H9 (cell line): Measurements from ENCODE around the gene ATP5PB. TPM values are rescaled to one million over a fixed set of nuclear protein-coding genes. Genes with fewer than 3 reads are reported as not detected.

Source experiments
- DNase-seq: peaks from one replicate; pipeline ENCODE4 v3.0.0-alpha.2; 2017
- H2AFZ ChIP-seq: one replicate; pipeline ENCODE4 v1.6.1; 2013; ENCODE audit warnings: mild to moderate bottlenecking, low read length, control low read depth, moderate library complexity
- H2AK5ac ChIP-seq: 2 replicates; pipeline ENCODE4 v1.6.1; 2013; ENCODE audit warnings: low read length, control low read depth, mixed read lengths; ENCODE audit not compliant: insufficient read length
- H2BK120ac ChIP-seq: one replicate; pipeline ENCODE4 v1.6.1; 2013; ENCODE audit warnings: low read depth, mild to moderate bottlenecking, low read length, control low read depth, inconsistent platforms; ENCODE audit not compliant: poor library complexity, severe bottlenecking
- H2BK12ac ChIP-seq: 2 replicates; pipeline ENCODE4 v1.6.1; 2013; ENCODE audit warnings: low read length, control low read depth, mixed read lengths, low read depth; ENCODE audit not compliant: insufficient read length
- H2BK15ac ChIP-seq: 2 replicates; pipeline ENCODE4 v1.6.1; 2013; ENCODE audit warnings: low read depth, low read length, control low read depth
- H2BK20ac ChIP-seq: one replicate; pipeline ENCODE4 v1.6.1; 2013; ENCODE audit warnings: low read depth, mild to moderate bottlenecking, low read length, control low read depth, inconsistent platforms; ENCODE audit not compliant: poor library complexity, severe bottlenecking
- H2BK5ac ChIP-seq: 2 replicates; pipeline ENCODE4 v1.6.1; 2013; ENCODE audit warnings: low read length, control low read depth, mixed read lengths; ENCODE audit not compliant: insufficient read length
- H3K14ac ChIP-seq: 2 replicates; pipeline ENCODE4 v1.6.1; 2013; ENCODE audit warnings: low read length, control low read depth; ENCODE audit not compliant: insufficient read depth
- H3K18ac ChIP-seq: 2 replicates; pipeline ENCODE4 v1.6.1; 2013; ENCODE audit warnings: low read depth, mild to moderate bottlenecking, mixed read lengths, low read length, control low read depth; ENCODE audit not compliant: insufficient read length
- H3K23ac ChIP-seq: 2 replicates; pipeline ENCODE4 v1.6.1; 2013; ENCODE audit warnings: low read length, control low read depth, mixed read lengths, low read depth; ENCODE audit not compliant: insufficient read length
- H3K23me2 ChIP-seq: 2 replicates; pipeline ENCODE4 v1.6.1; 2013; ENCODE audit warnings: low read depth, mild to moderate bottlenecking, mixed read lengths, low read length, control low read depth; ENCODE audit not compliant: insufficient read length, poor library complexity, severe bottlenecking
- H3K27ac ChIP-seq: 2 replicates; pipeline ENCODE4 v1.5.1; 2013; ENCODE audit warnings: low read length, control low read depth, mixed read lengths, low read depth; ENCODE audit not compliant: insufficient read length
- H3K27me3 ChIP-seq: 2 replicates; pipeline ENCODE4 v1.6.1; 2013; ENCODE audit warnings: low read length, control low read depth, inconsistent platforms; ENCODE audit not compliant: insufficient read depth
- H3K4ac ChIP-seq: 2 replicates; pipeline ENCODE4 v1.6.1; 2013; ENCODE audit warnings: low read depth, mild to moderate bottlenecking, control low read depth, inconsistent platforms, low read length, moderate library complexity
- H3K4me1 ChIP-seq: 2 replicates; pipeline ENCODE4 v1.6.1; 2013; ENCODE audit warnings: low read length, control low read depth, inconsistent platforms; ENCODE audit not compliant: insufficient read depth
- H3K4me2 ChIP-seq: 2 replicates; pipeline ENCODE4 v1.6.1; 2013; ENCODE audit warnings: low read length, control low read depth, mixed read lengths; ENCODE audit not compliant: insufficient read length, insufficient read depth
- H3K56ac ChIP-seq: 2 replicates; pipeline ENCODE4 v1.6.1; 2013; ENCODE audit warnings: low read depth, mild to moderate bottlenecking, mixed read lengths, low read length, control low read depth; ENCODE audit not compliant: insufficient read length
- H3K79me1 ChIP-seq: 2 replicates; pipeline ENCODE4 v1.6.1; 2013; ENCODE audit warnings: low read depth, mild to moderate bottlenecking, moderate library complexity, low read length, control low read depth, inconsistent platforms; ENCODE audit not compliant: insufficient read depth, poor library complexity, severe bottlenecking
- H3K79me2 ChIP-seq: 2 replicates; pipeline ENCODE4 v1.6.1; 2013; ENCODE audit warnings: low read length, control low read depth, inconsistent platforms; ENCODE audit not compliant: insufficient read depth
- H3K9ac ChIP-seq: 2 replicates; pipeline ENCODE4 v1.6.1; 2013; ENCODE audit warnings: low read length, control low read depth, mixed read lengths; ENCODE audit not compliant: insufficient read length; ENCODE audit errors: extremely low read depth
- H3K9me3 ChIP-seq: one replicate; pipeline ENCODE4 v1.6.1; 2013; ENCODE audit warnings: low read depth, low read length, inconsistent platforms; ENCODE audit not compliant: control insufficient read depth
- H3T11ph ChIP-seq: one replicate; pipeline ENCODE4 v1.6.1; 2013; ENCODE audit warnings: mild to moderate bottlenecking, low read length, control low read depth, inconsistent platforms
- H4K20me1 ChIP-seq: one replicate; pipeline ENCODE4 v1.6.1; 2013; ENCODE audit not compliant: control insufficient read depth, insufficient read length, insufficient read depth
- H4K5ac ChIP-seq: 2 replicates; pipeline ENCODE4 v1.6.1; 2013; ENCODE audit warnings: low read depth, mild to moderate bottlenecking, mixed read lengths, low read length, control low read depth; ENCODE audit not compliant: insufficient read length
- H4K8ac ChIP-seq: replicated peaks from 2 replicates; pipeline ENCODE4 v1.6.1; 2013; ENCODE audit warnings: low read length, control low read depth, mixed read lengths, low read depth; ENCODE audit not compliant: insufficient read length
- H4K91ac ChIP-seq: 2 replicates; pipeline ENCODE4 v1.6.1; 2013; ENCODE audit warnings: low read depth, mild to moderate bottlenecking, moderate library complexity, mixed read lengths, low read length, control low read depth; ENCODE audit not compliant: insufficient read length
- H3K27ac Mint-ChIP-seq, 3 experiments: 2 replicates in 2 of 3; 3 replicates in 1 of 3; pipeline ENCODE4 v1.8.0; 2020 to 2021; ENCODE audit warnings: mixed read lengths in 3 of 3, mild to moderate bottlenecking in 1 of 3, moderate library complexity in 1 of 3
- H3K27me3 Mint-ChIP-seq: 2 replicates; pipeline ENCODE4 v1.8.0; 2021; ENCODE audit warnings: low read depth, mild to moderate bottlenecking, moderate library complexity, mixed read lengths
- H3K36me3 Mint-ChIP-seq, 3 experiments: 2 replicates in 2 of 3; 3 replicates in 1 of 3; pipeline ENCODE4 v1.8.0; 2020 to 2021; ENCODE audit warnings: low read depth in 3 of 3, mixed read lengths in 3 of 3; ENCODE audit not compliant: insufficient read depth in 1 of 3
- H3K4me1 Mint-ChIP-seq, 2 experiments: 2 replicates each; pipeline ENCODE4 v1.8.0; 2020; ENCODE audit warnings: mixed read lengths in 2 of 2
- H3K4me3 Mint-ChIP-seq, 2 experiments: 2 replicates in 1 of 2; 3 replicates in 1 of 2; pipeline ENCODE4 v1.8.0; 2020 to 2021; ENCODE audit warnings: mild to moderate bottlenecking in 2 of 2, mixed read lengths in 2 of 2, moderate library complexity in 1 of 2
- H3K9me3 Mint-ChIP-seq, 2 experiments: 2 replicates in 1 of 2; 3 replicates in 1 of 2; pipeline ENCODE4 v1.8.0; 2020; ENCODE audit warnings: mild to moderate bottlenecking in 2 of 2, mixed read lengths in 2 of 2, moderate library complexity in 1 of 2
- WGBS: extraction: QIAGEN DNeasy Blood & Tissue Kit; methylation state at CpG from one replicate; pipeline ENCODE4 v1.1.7; 2013; ENCODE audit warnings: missing lambda C conversion rate, low lambda C conversion rate, mixed read lengths; ENCODE audit not compliant: insufficient read length; ENCODE audit errors: extremely low coverage; 5-methylcytosine and 5-hydroxymethylcytosine counted together
- total RNA-seq: library from RNA; stranded (reverse); gene quantifications from 2 replicates; pipeline ENCODE4 v1.2.1, GENCODE V29; 2021
- TF ChIP-seq, protein P1 (sequence below): fragments of 200-600 bp; sonication (generic); conservative IDR thresholded peaks from 3 replicates; pipeline ENCODE4 v1.8.0; 2021; ENCODE audit warnings: antibody characterized with exemption, mild to moderate bottlenecking

The ATP5PB gene
- total RNA-seq, 1 experiment from 2014 or later, result 250 TPM

DNA sequence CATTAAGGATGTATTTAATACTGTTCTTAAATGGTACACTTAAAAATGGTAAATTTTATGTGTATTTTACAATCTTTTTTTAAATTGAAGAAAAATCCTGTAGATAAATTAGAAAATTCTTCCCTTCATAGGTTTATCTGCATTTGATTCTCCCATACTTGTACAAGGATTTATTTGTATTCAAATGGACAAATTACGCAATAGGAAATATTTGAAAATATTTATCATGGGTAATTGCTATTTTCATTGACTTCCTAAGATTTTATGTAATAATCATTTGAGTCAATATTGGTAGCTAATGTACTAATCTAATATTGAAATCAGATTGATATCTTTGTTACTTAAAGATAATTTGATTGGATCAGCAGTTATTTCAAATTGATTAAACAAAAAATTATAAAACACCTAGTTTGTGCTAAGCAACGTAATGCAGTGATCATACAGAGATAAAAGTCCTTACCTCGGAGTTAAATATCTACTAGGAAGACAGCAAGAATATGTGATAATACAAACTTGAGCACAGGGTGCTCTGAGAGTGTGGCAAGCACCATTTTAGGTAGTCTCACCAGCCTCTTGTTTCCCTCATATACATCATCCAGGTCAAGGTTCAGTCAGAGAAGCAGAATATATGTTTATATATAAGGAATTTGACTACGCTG lies 13.2 kb downstream of the ATP5PB start:
- Histone ChIP-seq H3K23ac (no peak overlapping the region), H4K8ac (no peak overlapping the region), H3K4me1 (no peaks in the 10 kb centered on the region), H3K4ac (no peak overlapping the region), H3K27ac (no peak overlapping the region), H3K14ac (no peak overlapping the region), H2BK12ac (no peak overlapping the region), H3T11ph (no peak overlapping the region), H3K27me3 (no peaks in the 10 kb centered on the region), H3K23me2 (no peaks in the 10 kb centered on the region), H2BK120ac (no peak overlapping the region), H3K4me2 (no peak overlapping the region), H3K79me2 (no peaks in the 10 kb centered on the region), H4K91ac (no peak overlapping the region), H2BK20ac (no peak overlapping the region), H2AFZ (no peak overlapping the region), H3K9me3 (no peaks in the 10 kb centered on the region), H2AK5ac (no peak overlapping the region), H3K79me1 (no peaks in the 10 kb centered on the region), H2BK15ac (no peak overlapping the region), H3K9ac (no peak overlapping the region), H2BK5ac (no peak overlapping the region), H3K56ac (no peak overlapping the region), H4K5ac (no peak overlapping the region), H4K20me1 (no peaks in the 10 kb centered on the region), H3K18ac (no peak overlapping the region)
- H3K4me3 Mint-ChIP-seq, result no peak overlapping the region
- TF ChIP-seq, protein P1, sequence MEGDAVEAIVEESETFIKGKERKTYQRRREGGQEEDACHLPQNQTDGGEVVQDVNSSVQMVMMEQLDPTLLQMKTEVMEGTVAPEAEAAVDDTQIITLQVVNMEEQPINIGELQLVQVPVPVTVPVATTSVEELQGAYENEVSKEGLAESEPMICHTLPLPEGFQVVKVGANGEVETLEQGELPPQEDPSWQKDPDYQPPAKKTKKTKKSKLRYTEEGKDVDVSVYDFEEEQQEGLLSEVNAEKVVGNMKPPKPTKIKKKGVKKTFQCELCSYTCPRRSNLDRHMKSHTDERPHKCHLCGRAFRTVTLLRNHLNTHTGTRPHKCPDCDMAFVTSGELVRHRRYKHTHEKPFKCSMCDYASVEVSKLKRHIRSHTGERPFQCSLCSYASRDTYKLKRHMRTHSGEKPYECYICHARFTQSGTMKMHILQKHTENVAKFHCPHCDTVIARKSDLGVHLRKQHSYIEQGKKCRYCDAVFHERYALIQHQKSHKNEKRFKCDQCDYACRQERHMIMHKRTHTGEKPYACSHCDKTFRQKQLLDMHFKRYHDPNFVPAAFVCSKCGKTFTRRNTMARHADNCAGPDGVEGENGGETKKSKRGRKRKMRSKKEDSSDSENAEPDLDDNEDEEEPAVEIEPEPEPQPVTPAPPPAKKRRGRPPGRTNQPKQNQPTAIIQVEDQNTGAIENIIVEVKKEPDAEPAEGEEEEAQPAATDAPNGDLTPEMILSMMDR, result no peak
- no peak for DNase-seq
- no peaks in the 10 kb centered on the region for H3K27me3 Mint-ChIP-seq
- H3K9me3 Mint-ChIP-seq, result no peaks in the 10 kb centered on the region
- peaks cover 8 to 39% (median 25%) of the 10 kb centered on the region in 3 experiments; a peak in 6 of 7 replicates for H3K36me3 Mint-ChIP-seq
- H3K27ac Mint-ChIP-seq, result no peak overlapping the region
- H3K4me1 Mint-ChIP-seq, result no peaks in the 10 kb centered on the region
- WGBS, result no CpG with 5 or more reads among the region's 4 CpGs
